ENCODE measurements around the gene SORCS2. TPM values are rescaled to one million over a fixed set of nuclear protein-coding genes. Genes with fewer than 3 reads are reported as not detected.

SORCS2 gene
- total and polyA plus RNA-seq, 2 of the 8 experiments (the other 6 are each of a cell fraction or from before 2014, with no cell fraction given) = 0.36 to 1.8 TPM

DNA sequence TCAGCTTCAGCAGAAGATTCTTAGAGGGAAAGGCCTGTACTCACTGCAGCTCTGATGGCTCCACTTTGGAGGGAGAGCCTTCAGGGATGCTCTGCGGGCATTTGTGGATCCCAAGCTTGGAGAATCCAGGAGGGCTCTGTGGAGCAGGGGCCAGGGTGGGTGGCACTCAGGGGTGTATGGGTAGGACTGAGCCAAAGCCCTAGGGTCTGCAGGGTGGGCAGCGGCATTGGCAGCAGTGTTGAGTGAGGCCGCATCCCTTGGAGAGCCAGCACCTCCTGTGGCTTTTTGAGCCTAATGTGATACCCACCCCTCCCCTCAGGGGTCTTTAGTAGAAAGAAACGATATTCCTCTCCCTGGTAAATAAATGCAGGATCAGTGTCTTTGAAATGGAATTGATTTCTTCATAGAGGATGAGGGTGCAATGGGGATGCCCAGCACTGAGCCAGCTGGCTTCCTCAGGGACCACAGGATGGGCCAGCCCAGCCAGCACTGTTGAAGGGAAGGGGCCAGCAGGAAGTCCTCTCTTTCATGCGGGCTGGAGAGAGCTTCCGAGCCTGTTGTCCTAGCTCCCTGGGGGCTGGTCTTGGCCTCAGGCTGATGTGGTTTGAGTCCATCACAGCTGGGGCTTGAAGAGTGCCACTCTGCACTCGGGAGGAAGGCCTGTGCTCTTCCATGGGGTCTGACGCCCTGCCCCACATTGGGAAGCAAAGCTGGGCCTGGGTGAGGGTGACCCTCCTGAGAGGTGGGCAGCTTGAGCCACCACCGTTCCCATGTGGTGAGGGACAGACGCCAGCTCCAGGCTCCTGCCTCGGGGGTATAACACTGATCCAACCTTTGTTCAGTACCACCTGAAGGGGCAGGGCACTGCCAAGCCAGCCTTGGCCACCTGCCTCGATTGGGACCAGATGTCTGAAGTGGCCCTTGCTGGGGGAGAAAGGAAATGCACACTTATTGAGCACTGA, 192.9 kb downstream of the SORCS2 start (continued):
- TF ChIP-seq, protein P1, sequence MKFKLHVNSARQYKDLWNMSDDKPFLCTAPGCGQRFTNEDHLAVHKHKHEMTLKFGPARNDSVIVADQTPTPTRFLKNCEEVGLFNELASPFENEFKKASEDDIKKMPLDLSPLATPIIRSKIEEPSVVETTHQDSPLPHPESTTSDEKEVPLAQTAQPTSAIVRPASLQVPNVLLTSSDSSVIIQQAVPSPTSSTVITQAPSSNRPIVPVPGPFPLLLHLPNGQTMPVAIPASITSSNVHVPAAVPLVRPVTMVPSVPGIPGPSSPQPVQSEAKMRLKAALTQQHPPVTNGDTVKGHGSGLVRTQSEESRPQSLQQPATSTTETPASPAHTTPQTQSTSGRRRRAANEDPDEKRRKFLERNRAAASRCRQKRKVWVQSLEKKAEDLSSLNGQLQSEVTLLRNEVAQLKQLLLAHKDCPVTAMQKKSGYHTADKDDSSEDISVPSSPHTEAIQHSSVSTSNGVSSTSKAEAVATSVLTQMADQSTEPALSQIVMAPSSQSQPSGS (IDR thresholded peaks at IDR 0.05; ENCODE audit: low read length) = no peak
- no peak for TF ChIP-seq BACH1 (IDR thresholded peaks at IDR 0.05; ENCODE audit: low read length)
